Rectal smooth muscle tissue (tissue), 1 donor: ENCODE data around the gene CFAP210.

Source experiments
- H3K27ac ChIP-seq: one replicate; pipeline ENCODE4 v1.7.0; 2013; ENCODE audit warnings: low read depth, low read length, inconsistent platforms
- H3K27me3 ChIP-seq: one replicate; pipeline ENCODE4 v1.7.0; 2013; ENCODE audit warnings: low read length; ENCODE audit not compliant: control insufficient read depth, insufficient read depth
- H3K36me3 ChIP-seq: one replicate; pipeline ENCODE4 v1.7.0; 2013; ENCODE audit warnings: low read length; ENCODE audit not compliant: control insufficient read depth, insufficient read depth
- H3K4me1 ChIP-seq: one replicate; pipeline ENCODE4 v1.7.0; 2013; ENCODE audit warnings: low read length; ENCODE audit not compliant: control insufficient read depth, insufficient read depth
- H3K4me3 ChIP-seq: one replicate; pipeline ENCODE4 v1.7.0; 2013; ENCODE audit warnings: low read length
- H3K9ac ChIP-seq: one replicate; pipeline ENCODE4 v1.7.0; 2013; ENCODE audit warnings: low read length

CFAP210 gene, protein sequence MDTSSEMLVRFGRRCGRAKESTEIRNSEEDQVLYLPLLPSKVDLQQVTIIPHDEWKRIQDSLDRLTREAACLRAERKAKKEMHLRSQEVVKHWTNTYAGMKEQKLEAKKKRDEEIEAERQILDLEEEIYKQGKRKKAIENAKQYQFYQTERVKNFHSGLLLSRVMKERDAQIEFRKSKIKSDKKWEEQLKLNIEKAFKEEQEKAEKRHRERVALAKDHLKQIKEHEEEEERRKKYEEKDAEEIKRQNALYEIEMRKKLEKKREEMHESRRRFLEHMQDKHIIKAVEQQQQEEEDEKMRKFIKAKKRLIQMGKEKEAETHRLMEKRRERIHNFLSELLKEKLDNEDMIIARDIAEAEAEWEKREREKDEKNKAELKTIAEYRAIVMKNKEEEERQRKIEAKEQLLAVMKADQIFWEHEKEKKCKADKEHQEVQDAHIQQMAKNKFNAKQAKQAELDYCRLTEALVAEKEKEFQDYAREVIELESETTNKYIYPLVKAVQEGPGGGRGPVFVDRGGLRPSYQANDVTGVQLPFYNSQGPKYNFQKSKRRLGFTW

DNA sequence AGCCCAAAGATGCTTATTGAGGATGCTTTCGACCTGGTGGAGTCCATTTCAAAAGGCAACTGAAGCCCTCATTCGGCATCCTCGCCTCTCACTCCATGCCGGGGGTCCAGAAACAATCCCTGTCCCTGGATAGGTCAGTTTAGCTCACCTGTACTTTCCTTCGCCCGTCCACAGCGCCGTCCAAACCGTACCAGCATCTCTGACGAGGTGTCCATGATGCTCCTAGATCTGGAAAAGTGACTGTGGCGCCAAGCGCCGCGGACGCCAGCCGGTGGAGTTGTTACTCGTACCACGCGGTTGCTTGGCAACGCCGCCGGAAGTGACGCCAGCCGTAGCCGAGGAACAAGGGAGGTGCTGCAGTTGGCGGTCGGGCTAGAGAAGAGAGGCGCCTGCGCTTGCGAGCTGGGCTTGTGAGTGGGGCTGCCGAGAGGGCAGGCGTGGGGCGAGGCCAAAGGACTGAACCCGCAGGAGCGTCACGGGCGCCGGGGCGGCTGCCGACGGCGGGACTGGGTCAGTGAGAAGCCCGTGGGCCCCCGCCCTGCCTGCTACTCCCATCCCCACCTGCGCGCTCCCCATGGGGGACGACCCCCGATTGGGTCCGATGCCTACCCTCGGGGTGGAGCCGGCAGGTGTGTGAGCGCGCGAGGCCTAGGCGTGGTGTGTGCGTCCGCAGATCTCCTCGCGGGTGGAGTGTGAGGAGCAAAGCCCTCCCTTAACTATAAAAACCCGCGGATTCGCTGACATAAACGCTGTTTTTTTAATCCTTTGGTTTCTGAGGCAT is at the start of gene CFAP210, which contains the start of gene PHOSPHO2:
TSS of gene CFAP210 (minus strand) at position 293 of the 781 bp plus-strand sequence. CDS start at position 215, 78 bp downstream.
TSS of gene PHOSPHO2 (plus strand) at position 357 of the 781 bp plus-strand sequence. CDS start 6,503 bp downstream, outside the sequence.
- H3K4me1 ChIP-seq = peaks cover 5% of the 10 kb centered on the region
- H3K27me3 ChIP-seq = no peaks in the 10 kb centered on the region
- H3K27ac ChIP-seq = peak within 1 kb of the TSS; percentile 93
- peak within 1 kb of the TSS; percentile 88 for H3K9ac ChIP-seq
- H3K36me3 ChIP-seq = no peaks in the 10 kb centered on the region
- H3K4me3 ChIP-seq = peak within 1 kb of the TSS; percentile 92

DNA sequence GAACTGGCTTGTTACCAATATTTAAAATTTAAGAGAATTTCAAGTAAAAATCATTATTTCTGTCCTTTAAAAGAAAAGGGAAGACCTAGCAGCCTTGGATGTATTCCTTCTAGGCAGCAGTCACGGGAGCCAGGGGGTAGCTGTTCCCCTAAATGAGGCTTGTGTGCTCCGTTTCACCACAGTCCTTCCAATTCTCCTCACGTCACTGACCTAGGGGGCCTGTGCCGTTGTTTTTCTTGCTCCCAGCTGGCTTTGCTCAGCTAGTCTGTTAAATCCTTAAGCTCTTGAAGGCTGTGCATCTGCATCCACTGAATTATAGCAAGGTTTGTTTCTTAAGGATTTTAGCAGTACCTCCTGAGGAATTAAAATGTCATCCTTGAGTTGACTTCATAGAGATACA is 49.3 kb upstream of the CFAP210 start:
- no peaks in the 10 kb centered on the region for H3K4me1 ChIP-seq
- peaks cover 2% of the 10 kb centered on the region for H3K36me3 ChIP-seq
- no peak overlapping the region for H3K9ac ChIP-seq
- H3K27me3 ChIP-seq = no peaks in the 10 kb centered on the region
- H3K4me3 ChIP-seq = no peak overlapping the region
- H3K27ac ChIP-seq = no peak overlapping the region

DNA sequence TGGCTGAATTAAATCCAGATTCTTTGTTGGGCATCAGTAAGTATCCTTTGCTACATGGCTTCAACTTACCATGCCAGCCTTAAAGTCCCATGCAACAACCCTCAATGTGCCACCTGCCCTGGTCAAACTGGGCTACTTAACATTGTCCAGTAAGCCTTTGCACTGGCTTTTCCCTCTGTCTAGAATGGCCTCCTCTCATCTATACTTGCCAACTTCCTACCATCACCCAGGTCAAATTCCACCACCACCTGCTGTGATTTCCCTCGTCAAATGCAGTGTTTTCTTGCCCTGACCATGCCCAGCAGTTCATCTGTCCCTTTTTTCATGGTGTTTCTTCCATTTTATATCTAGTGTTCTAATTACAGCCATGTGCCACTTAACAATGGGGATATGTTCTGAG is 45.1 kb upstream of the CFAP210 start:
- H3K4me1 ChIP-seq = no peaks in the 10 kb centered on the region
- H3K9ac ChIP-seq = no peak overlapping the region
- H3K4me3 ChIP-seq = no peak overlapping the region
- H3K27me3 ChIP-seq = no peaks in the 10 kb centered on the region
- H3K36me3 ChIP-seq = peaks cover 2% of the 10 kb centered on the region
- H3K27ac ChIP-seq = no peak overlapping the region

DNA sequence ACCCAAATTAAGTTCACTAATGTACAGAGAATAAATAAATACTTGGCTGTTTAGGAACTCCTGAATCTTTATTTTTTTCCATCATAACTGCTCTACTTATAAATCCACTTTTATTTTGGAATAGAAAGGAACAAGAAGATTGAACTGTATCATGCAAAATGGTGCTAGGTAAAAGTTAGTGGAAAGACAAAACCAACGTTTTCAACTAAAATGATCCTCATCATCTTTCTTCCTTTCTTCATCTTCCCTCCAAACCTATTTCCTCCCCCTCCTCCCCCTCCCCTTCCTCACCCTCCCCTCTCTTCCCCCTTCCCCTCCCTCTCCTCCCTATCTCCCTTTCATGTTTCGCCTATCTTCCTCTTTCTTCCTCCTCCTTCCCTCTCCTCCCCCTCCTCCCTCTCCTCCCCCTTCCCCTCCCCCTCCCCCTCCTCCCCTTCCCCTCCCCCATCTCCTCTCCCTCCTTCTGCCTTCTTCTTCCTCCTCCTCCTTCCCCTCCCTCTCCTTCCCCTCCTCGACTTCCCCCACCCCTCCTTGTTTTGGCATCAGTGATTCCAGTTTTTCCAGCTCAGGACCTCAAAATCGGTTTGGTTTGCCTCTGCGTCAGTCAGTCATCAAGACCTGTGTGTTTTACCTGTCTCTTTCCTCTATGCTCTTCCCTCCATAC is 44.5 kb upstream of the CFAP210 start:
- Histone ChIP-seq H3K9ac (no peak overlapping the region), H3K36me3 (no peaks in the 10 kb centered on the region), H3K27me3 (no peaks in the 10 kb centered on the region), H3K4me1 (no peaks in the 10 kb centered on the region), H3K27ac (no peak overlapping the region), H3K4me3 (no peak overlapping the region)

DNA sequence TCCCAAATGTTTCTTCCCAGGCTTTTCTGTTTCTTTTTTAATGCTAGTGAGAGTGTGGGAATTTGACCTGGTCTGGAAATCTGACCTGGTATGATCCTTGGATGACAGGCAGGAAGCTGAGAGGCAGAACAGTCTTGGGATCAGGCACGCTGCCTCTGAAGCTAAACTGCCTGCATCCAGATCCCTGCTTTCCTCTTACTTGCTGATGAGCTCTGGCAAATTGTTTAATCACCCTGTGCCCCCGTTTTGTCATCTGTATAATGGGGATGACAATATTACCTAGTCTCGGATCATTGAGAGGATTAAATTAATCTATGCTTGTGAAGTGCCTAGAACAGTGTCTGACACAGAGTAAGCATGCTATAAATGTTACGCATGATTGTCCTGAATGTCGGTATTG is 42.7 kb upstream of the CFAP210 start:
- peak overlapping the region; percentile 24 for H3K27ac ChIP-seq
- H3K4me1 ChIP-seq = no peaks in the 10 kb centered on the region
- no peaks in the 10 kb centered on the region for H3K27me3 ChIP-seq
- no peak overlapping the region for H3K9ac ChIP-seq
- H3K4me3 ChIP-seq = peak overlapping the region; percentile 42
- H3K36me3 ChIP-seq = no peaks in the 10 kb centered on the region

DNA sequence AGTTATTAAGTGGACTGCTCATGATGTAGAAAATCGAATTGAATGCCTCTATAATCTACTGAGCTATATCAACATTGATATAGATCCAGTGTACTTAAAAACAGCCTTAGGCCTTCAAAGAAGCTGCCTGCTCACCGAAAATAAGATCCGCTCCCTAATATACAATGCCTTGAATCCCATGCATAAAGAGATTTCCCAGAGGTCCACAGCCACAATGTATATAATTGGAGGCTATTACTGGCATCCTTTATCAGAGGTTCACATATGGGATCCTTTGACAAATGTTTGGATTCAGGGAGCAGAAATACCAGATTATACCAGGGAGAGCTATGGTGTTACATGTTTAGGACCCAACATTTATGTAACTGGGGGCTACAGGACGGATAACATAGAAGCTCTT is 41.4 kb upstream of the CFAP210 start:
- Histone ChIP-seq H3K4me3 (peak overlapping the region; percentile 23), H3K9ac (no peak overlapping the region), H3K27ac (no peak overlapping the region), H3K27me3 (no peaks in the 10 kb centered on the region), H3K36me3 (no peaks in the 10 kb centered on the region), H3K4me1 (no peaks in the 10 kb centered on the region)

DNA sequence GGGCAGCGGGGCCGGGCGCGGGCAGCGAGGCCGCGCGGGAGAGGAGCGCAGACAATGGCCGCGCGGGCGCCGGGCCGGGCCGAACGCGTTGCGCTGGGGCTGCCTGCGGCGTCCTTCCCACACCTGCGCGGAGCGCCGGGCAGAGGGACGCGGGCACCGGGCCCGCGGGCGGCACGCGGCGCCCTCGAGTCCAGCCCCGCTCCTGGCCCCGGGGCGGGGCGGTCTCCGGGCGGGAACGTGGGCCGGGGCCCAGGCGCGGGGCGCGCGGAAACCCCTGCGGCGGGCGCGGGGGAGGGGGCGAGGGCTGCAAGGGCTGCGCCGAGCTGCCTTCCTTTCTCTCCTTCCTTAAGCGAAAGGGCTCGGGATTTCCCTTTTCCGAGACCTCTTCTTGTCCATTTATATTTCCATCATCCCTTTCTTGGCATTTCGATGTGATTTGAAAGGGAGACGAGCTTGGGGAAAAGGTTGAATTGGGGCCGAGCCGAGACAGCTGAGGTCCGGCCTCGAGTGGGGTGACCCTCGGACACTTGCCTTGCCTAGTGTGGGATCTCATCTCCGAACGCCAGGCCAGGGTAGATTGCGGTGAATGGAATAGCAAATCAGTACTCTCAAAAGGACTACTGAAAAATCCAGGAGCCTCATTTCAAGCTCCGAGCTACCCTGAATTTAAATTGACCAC is 40.1 kb upstream of the CFAP210 start:
- H3K4me1 ChIP-seq = no peaks in the 10 kb centered on the region
- H3K36me3 ChIP-seq = no peaks in the 10 kb centered on the region
- no peaks in the 10 kb centered on the region for H3K27me3 ChIP-seq
- H3K4me3 ChIP-seq = peak overlapping the region; percentile 78
- peak overlapping the region; percentile 63 for H3K27ac ChIP-seq
- H3K9ac ChIP-seq = peak overlapping the region; percentile 25

DNA sequence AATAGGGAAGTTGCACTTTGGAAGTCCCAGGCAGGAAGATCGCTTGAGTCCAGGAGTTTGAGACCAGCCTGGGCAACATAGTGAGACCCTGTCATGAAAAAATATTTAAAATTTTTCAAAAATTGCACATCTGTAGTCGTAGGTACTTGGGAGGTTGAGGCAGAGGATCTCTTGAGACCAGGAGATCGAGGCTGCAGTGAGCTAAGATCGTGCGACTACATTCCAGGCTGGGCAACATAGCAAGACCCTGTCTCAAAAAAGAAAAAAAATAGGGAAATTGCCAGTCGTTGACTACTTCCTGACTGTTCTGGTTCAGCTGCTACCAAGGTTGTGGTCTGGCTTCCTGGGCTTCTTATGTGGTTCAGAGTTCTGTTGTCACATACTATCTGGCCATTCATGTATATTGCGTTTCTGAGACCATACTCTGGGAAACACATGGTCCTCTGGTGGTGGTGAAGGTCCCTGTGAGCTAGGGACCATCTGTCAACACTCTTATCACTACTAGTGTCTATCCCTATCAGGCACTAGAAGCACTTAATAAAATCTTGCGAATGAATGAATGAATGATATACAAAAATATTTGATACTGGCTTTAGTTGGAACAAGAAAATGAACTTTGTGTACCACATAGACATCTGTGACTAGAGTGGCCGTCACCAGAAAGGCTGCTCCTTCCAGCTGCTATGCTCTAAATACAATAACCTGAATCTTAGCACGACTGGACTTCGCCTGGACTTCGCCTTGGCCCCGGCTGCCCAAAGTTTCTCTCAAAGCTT is 38.6 kb upstream of the CFAP210 start:
- peak overlapping the region; percentile 58 for H3K9ac ChIP-seq

DNA sequence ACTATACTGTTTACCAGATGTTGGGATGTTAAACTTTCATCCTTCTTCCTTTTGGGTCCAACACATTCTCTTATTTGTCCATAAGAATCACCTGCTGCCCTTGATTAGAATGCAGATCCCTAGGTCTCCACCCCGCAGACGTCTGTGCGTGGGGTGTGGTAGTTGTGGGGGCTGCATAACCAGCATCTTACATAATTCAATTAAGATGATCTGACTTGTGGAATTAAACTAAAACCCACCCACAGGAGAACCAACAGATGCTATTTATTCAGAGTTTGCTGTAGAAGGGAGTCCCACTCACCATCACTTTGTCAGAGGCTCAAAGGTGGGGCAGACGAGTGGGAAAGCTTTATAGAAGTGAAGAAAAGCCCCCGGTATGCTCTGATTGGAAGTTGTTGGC is 37.9 kb upstream of the CFAP210 start:
- Histone ChIP-seq H3K4me3 (no peak overlapping the region), H3K4me1 (no peaks in the 10 kb centered on the region), H3K9ac (no peak overlapping the region), H3K27ac (no peak overlapping the region), H3K27me3 (no peaks in the 10 kb centered on the region), H3K36me3 (no peaks in the 10 kb centered on the region)

More for the DNA sequence above, 38.6 kb upstream of the CFAP210 start:
- no peaks in the 10 kb centered on the region for H3K36me3 ChIP-seq
- H3K4me3 ChIP-seq = peak overlapping the region; percentile 78
- H3K27ac ChIP-seq = peak overlapping the region; percentile 79
- H3K4me1 ChIP-seq = no peaks in the 10 kb centered on the region
- H3K27me3 ChIP-seq = no peaks in the 10 kb centered on the region

DNA sequence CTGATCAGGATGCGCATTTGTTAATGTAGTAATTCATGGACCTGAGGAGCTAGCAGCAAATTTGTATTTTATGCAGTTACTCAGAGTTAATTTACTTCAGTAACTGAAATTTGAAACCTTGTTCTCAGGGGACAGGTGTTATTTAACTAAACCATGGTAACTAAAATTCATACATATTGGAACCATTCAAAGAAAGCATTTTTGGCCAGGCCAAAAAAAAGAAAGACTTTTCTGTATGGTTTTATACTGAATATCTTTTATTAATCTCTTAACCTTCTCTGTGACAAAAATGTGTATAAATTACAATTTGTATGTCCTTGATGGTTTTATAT is 35.0 kb upstream of the CFAP210 start:
- no peak overlapping the region for H3K27ac ChIP-seq
- no peak overlapping the region for H3K4me3 ChIP-seq
- no peak overlapping the region for H3K9ac ChIP-seq
- no peaks in the 10 kb centered on the region for H3K36me3 ChIP-seq
- no peaks in the 10 kb centered on the region for H3K4me1 ChIP-seq
- no peaks in the 10 kb centered on the region for H3K27me3 ChIP-seq

DNA sequence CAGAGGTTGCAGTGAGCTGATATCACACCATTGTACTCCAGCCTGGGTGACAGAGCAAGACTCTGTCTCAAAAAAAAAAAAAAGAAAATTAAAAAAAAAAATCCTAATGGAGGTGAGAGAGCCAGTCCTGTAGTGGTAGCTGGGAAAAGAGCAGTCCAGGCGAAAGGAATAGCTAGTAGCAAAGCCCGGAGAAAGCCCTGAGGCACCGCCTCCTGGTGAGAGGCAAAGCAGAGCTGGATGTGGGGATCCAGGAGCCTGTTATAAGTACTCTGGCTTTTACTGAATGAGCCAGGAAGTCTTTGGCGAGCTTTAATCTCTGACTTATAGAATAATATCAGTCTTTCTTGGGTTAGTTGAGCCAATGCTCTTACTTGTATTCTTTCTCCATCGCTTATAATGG is 32.9 kb upstream of the CFAP210 start:
- H3K9ac ChIP-seq = no peak overlapping the region
- H3K4me1 ChIP-seq = no peaks in the 10 kb centered on the region
- no peaks in the 10 kb centered on the region for H3K36me3 ChIP-seq
- H3K27ac ChIP-seq = no peak overlapping the region
- no peak overlapping the region for H3K4me3 ChIP-seq
- no peaks in the 10 kb centered on the region for H3K27me3 ChIP-seq
